ENCODE measurements around the gene SERPINC1. TPM values are rescaled to one million over a fixed set of nuclear protein-coding genes. Genes with fewer than 3 reads are reported as not detected.

Gene SERPINC1
- total and polyA plus RNA-seq, 4 donors: 0.08 to 0.61 (median 0.17) TPM; not detected in 1

DNA sequence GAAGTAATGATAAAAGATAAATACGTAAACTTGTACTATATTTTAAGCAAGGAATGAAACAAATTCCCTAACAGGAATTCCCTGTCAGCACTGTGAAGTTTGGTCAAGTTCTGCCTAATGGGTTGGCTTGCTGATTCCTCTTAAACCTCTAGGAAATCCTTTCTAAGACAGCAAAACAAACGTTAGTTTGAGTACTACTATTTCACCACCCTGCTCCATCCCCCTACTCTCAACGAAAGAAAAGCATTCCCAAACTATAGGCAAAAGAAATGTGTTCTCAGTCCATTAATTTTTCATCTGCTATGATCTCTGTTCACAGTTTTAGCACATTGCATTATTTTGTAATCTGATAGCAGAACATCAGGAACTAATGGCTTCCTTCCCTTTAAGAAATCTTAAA, 16.1 kb downstream of the SERPINC1 start:
- DNase-seq: no peak
- Histone ChIP-seq H3K36me3 (ENCODE audit: control insufficient read depth in 4 of 4, insufficient read depth in 4 of 4, low read length in 4 of 4) (peaks cover 0 to 3% (median 0%) of the 10 kb centered on the region in 4 donors), H3K4me3 (no peak overlapping the region), H3K27me3 (ENCODE audit: control insufficient read depth in 3 of 3, insufficient read depth in 3 of 3, low read length in 2 of 3) (no peaks in the 10 kb centered on the region), H3K27ac (ENCODE audit: low read depth in 1 of 2, low read length in 1 of 2) (no peak overlapping the region), H3K9me3 (ENCODE audit: control insufficient read depth in 4 of 4, insufficient read depth in 3 of 4, low read length in 3 of 4) (no peaks in the 10 kb centered on the region), H3K9ac (ENCODE audit: insufficient read depth in 1 of 2, low read length in 2 of 2) (no peak overlapping the region), H3K4me1 (ENCODE audit: control insufficient read depth in 5 of 5, insufficient read depth in 5 of 5, low read length in 5 of 5) (peaks cover 0 to 8% (median 1%) of the 10 kb centered on the region in 5 donors)
- 27 to 46% methylated on average over 3 of the region's 3 CpGs for WGBS, 2 donors
- no peak for TF ChIP-seq CTCF (IDR thresholded peaks at IDR 0.05; ENCODE audit: control extremely low read depth, extremely low read depth)
- ATAC-seq (ENCODE audit: insufficient read depth, low FRiP score): no peak

DNA sequence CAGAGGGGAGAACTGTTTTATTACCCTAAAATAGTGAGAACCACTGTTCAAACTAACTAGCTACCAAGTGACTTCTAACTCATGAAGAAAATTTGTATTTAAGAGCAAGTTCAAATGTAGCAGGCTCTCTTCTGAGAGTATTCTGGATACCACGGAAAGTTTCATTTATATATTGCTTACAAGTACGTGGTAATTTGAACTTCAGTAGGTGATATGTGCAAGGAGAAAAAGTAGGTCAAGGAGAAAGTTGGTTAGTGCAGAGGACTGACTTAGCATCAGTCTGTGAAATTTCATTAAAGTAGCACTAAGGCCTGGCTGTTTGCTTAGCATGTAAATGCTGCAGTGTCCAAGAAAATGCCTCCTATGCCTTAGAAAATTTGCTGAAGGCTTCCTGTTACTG, 16.7 kb downstream of the SERPINC1 start:
- no peak for TF ChIP-seq CTCF (IDR thresholded peaks at IDR 0.05; ENCODE audit: control extremely low read depth, extremely low read depth)
- Histone ChIP-seq H3K27me3 (ENCODE audit: control insufficient read depth in 3 of 3, insufficient read depth in 3 of 3, low read length in 2 of 3) (no peaks in the 10 kb centered on the region), H3K27ac (ENCODE audit: low read depth in 1 of 2, low read length in 1 of 2) (no peak overlapping the region)

GRCh38 chr1:173894189-173894588, 22.9 kb downstream of the SERPINC1 start:
- H3K27me3 ChIP-seq (ENCODE audit: control insufficient read depth in 3 of 3, insufficient read depth in 3 of 3, low read length in 2 of 3): no peaks in the 10 kb centered on the region
- no peaks in the 10 kb centered on the region for H3K4me1 ChIP-seq (ENCODE audit: control insufficient read depth in 5 of 5, insufficient read depth in 5 of 5, low read length in 5 of 5)
- H3K36me3 ChIP-seq (ENCODE audit: control insufficient read depth in 4 of 4, insufficient read depth in 4 of 4, low read length in 4 of 4): peaks cover 0 to 2% (median 0%) of the 10 kb centered on the region in 4 donors
- no peak overlapping the region for H3K27ac ChIP-seq (ENCODE audit: low read depth in 1 of 2, low read length in 1 of 2)
- no peaks in the 10 kb centered on the region for H3K9me3 ChIP-seq (ENCODE audit: control insufficient read depth in 4 of 4, insufficient read depth in 3 of 4, low read length in 3 of 4)
- H3K4me3 ChIP-seq: no peak overlapping the region
- DNase-seq (no peak), ATAC-seq (ENCODE audit: insufficient read depth, low FRiP score) (no peak)
- no peak for TF ChIP-seq CTCF (IDR thresholded peaks at IDR 0.05; ENCODE audit: control extremely low read depth, extremely low read depth)
- no peak overlapping the region for H3K9ac ChIP-seq (ENCODE audit: insufficient read depth in 1 of 2, low read length in 2 of 2)
- WGBS, 2 donors: 69 to 86% methylated on average over 3 of the region's 3 CpGs

More for the DNA sequence above, 16.7 kb downstream of the SERPINC1 start:
- DNase-seq (no peak), ATAC-seq (ENCODE audit: insufficient read depth, low FRiP score) (no peak)
- Histone ChIP-seq H3K9me3 (ENCODE audit: control insufficient read depth in 4 of 4, insufficient read depth in 3 of 4, low read length in 3 of 4) (no peaks in the 10 kb centered on the region), H3K36me3 (ENCODE audit: control insufficient read depth in 4 of 4, insufficient read depth in 4 of 4, low read length in 4 of 4) (peaks cover 0 to 3% (median 0%) of the 10 kb centered on the region in 4 donors), H3K4me3 (no peak overlapping the region), H3K4me1 (ENCODE audit: control insufficient read depth in 5 of 5, insufficient read depth in 5 of 5, low read length in 5 of 5) (peaks cover 0 to 8% (median 1%) of the 10 kb centered on the region in 5 donors), H3K9ac (ENCODE audit: insufficient read depth in 1 of 2, low read length in 2 of 2) (no peak overlapping the region)
- 74 to 83% methylated on average over 2 of the region's 2 CpGs for WGBS, 2 donors

- H3K27me3 ChIP-seq (ENCODE audit: control insufficient read depth in 3 of 3, insufficient read depth in 3 of 3, low read length in 2 of 3): no peaks in the 10 kb centered on the region
These were observed 23.5 kb downstream of the SERPINC1 start for GRCh38 chr1:173893611-173894010.

More at GRCh38 chr1:173893611-173894010, 23.5 kb downstream of the SERPINC1 start:
- Histone ChIP-seq H3K9ac (ENCODE audit: insufficient read depth in 1 of 2, low read length in 2 of 2) (no peak overlapping the region), H3K9me3 (ENCODE audit: control insufficient read depth in 4 of 4, insufficient read depth in 3 of 4, low read length in 3 of 4) (no peaks in the 10 kb centered on the region), H3K36me3 (ENCODE audit: control insufficient read depth in 4 of 4, insufficient read depth in 4 of 4, low read length in 4 of 4) (peaks cover 0 to 2% (median 0%) of the 10 kb centered on the region in 4 donors), H3K4me1 (ENCODE audit: control insufficient read depth in 5 of 5, insufficient read depth in 5 of 5, low read length in 5 of 5) (no peaks in the 10 kb centered on the region), H3K4me3 (no peak overlapping the region), H3K27ac (ENCODE audit: low read depth in 1 of 2, low read length in 1 of 2) (no peak overlapping the region)
- TF ChIP-seq CTCF (IDR thresholded peaks at IDR 0.05; ENCODE audit: control extremely low read depth, extremely low read depth): no peak
- no peak for ATAC-seq (ENCODE audit: insufficient read depth, low FRiP score)
- WGBS, 2 donors: 88 to 92% methylated on average over 1 of the region's 1 CpG
- no peak for DNase-seq
